Neural crest cell (in vitro differentiated cells): ENCODE measurements around the gene PRR18. TPM values are rescaled to one million over a fixed set of nuclear protein-coding genes. Genes with fewer than 3 reads are reported as not detected.
A peak's percentile ranks its signal among the peaks of the same experiment; 100 is the strongest.

ENCODE experiments used
- DNase-seq: peaks from one replicate; pipeline ENCODE4 v3.0.0; 2021; ENCODE audit warnings: low read depth, mixed read lengths, low spot score
- H3K27ac Mint-ChIP-seq: one replicate; pipeline ENCODE4 v1.8.0; 2021; ENCODE audit warnings: mild to moderate bottlenecking, mixed read lengths; ENCODE audit not compliant: unreplicated experiment
- H3K27me3 Mint-ChIP-seq: 2 replicates; pipeline ENCODE4 v1.8.0; 2021; ENCODE audit warnings: low read depth, mild to moderate bottlenecking, mixed read lengths
- H3K36me3 Mint-ChIP-seq: 2 replicates; pipeline ENCODE4 v1.8.0; 2021; ENCODE audit warnings: low read depth, mild to moderate bottlenecking, mixed read lengths
- H3K4me1 Mint-ChIP-seq: 2 replicates; pipeline ENCODE4 v1.8.0; 2021; ENCODE audit warnings: mixed read lengths
- H3K4me3 Mint-ChIP-seq: one replicate; pipeline ENCODE4 v1.8.0; 2021; ENCODE audit warnings: mild to moderate bottlenecking, mixed read lengths
- H3K9me3 Mint-ChIP-seq: 2 replicates; pipeline ENCODE4 v1.8.0; 2021; ENCODE audit warnings: mixed read lengths
- CTCF ChIP-seq: fragments of 200-600 bp; sonication (generic); conservative IDR thresholded peaks from 2 replicates; pipeline ENCODE4 v1.5.0; 2021; ENCODE audit warnings: antibody characterized with exemption, mild to moderate bottlenecking
- total RNA-seq: library from RNA; stranded (reverse); gene quantifications from 2 replicates; pipeline ENCODE4 v1.2.1, GENCODE V29; 2021

Gene PRR18
- total RNA-seq, 1 donor from 2014 or later = 0.35 TPM

DNA sequence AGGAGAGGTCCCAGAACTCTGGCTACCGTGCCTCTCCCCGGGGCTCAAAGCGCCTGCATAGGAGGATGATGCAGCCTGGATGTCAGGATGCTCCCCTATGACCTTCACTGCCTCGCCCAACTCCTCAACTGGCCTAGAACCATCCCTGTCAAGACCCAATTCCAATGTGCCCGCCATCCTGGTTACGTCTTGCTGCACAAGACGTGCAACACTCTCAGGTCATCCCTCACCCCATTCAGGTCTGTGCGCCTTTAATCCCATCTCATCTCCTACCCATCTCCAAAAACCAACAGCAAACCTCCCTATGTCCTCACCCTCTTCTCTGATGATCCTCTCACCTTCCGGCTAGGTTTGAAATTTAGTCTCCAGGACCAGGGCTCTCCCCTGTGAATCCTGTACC lies 30.7 kb upstream of the PRR18 start:
- Mint-ChIP-seq H3K4me1 (peaks cover 19% of the 10 kb centered on the region), H3K27ac (no peak overlapping the region), H3K36me3 (peaks cover 6% of the 10 kb centered on the region), H3K9me3 (no peaks in the 10 kb centered on the region), H3K4me3 (no peak overlapping the region), H3K27me3 (no peaks in the 10 kb centered on the region)
- TF ChIP-seq CTCF = no peak
- DNase-seq = no peak

DNA sequence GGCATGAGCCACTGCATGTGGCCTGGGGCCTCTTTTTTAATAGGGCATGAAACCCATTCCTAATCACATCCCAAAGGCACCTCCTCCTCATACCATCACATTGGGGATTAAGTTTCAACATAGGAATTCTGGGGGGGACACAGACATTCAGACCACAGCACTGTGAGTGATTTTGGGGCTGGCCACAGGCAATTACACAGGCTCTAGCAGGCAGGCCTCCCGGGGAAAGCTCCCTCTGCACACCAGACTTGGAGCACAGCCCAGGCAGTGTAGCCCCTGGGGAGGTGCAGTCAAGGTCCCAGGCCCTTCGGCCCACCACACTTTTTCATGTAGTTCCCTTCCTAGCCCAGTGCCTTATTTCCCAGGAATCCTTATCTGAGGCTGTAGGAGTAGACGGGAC lies 28.7 kb upstream of the PRR18 start:
- Mint-ChIP-seq H3K27ac (no peak overlapping the region), H3K4me3 (no peak overlapping the region), H3K9me3 (no peaks in the 10 kb centered on the region), H3K36me3 (peaks cover 6% of the 10 kb centered on the region), H3K27me3 (no peaks in the 10 kb centered on the region), H3K4me1 (peaks cover 25% of the 10 kb centered on the region)
- no peak for DNase-seq
- no peak for TF ChIP-seq CTCF

DNA sequence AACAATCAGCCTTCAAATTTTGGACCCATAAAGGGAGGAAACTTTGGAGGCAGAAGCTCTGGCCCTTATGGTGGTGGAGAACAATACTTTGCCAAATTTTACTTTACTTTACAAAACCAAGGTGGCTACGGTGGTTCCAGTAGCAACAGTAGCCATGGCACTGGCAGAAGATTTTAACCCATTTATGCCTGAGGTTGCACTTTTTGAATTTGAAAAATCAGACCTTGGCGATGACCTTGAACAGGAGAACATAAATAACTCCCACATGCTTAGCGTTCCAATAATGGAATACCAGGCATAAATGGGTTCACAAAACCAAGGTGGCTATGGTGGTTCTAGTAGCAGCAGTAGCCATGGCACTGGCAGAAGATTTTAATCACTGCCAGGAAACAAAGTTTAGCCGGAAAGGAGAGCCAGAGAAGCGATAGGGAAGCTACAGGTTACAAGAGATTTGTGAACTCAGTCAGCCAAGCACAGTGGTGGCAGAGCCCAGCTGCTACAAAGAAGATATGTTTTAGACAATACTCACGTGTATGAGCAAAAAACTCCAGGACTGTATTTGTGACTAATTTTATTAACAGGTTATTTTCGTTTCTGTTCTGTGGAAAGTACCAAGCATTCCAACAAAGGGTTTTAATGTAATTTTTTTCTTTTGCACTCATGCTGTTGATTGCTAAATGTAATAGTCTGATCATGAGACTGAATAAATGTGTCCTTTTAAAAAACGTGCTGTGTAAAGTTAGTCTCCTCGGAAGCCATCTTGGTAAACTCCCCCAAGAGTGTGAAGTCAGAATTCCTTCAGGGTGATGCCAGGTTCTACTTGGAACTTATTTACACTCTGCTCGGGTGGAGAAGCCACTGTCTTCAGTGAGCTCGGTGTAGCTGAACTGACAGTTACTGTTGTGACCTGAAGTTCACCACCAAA lies 27.4 kb upstream of the PRR18 start:
- H3K36me3 Mint-ChIP-seq = peaks cover 6% of the 10 kb centered on the region
- DNase-seq = no peak
- no peaks in the 10 kb centered on the region for H3K27me3 Mint-ChIP-seq
- peaks cover 26% of the 10 kb centered on the region for H3K4me1 Mint-ChIP-seq
- TF ChIP-seq CTCF = no peak
- no peak overlapping the region for H3K4me3 Mint-ChIP-seq
- H3K9me3 Mint-ChIP-seq = no peaks in the 10 kb centered on the region
- H3K27ac Mint-ChIP-seq = no peak overlapping the region

- Mint-ChIP-seq H3K4me1 (peaks cover 29% of the 10 kb centered on the region), H3K36me3 (peaks cover 6% of the 10 kb centered on the region), H3K4me3 (no peak overlapping the region), H3K27me3 (no peaks in the 10 kb centered on the region), H3K27ac (no peak overlapping the region), H3K9me3 (no peaks in the 10 kb centered on the region)
- no peak for DNase-seq
- no peak for TF ChIP-seq CTCF
These were observed 26.7 kb upstream of the PRR18 start for GRCh38 chr6:166334878-166335277.

DNA sequence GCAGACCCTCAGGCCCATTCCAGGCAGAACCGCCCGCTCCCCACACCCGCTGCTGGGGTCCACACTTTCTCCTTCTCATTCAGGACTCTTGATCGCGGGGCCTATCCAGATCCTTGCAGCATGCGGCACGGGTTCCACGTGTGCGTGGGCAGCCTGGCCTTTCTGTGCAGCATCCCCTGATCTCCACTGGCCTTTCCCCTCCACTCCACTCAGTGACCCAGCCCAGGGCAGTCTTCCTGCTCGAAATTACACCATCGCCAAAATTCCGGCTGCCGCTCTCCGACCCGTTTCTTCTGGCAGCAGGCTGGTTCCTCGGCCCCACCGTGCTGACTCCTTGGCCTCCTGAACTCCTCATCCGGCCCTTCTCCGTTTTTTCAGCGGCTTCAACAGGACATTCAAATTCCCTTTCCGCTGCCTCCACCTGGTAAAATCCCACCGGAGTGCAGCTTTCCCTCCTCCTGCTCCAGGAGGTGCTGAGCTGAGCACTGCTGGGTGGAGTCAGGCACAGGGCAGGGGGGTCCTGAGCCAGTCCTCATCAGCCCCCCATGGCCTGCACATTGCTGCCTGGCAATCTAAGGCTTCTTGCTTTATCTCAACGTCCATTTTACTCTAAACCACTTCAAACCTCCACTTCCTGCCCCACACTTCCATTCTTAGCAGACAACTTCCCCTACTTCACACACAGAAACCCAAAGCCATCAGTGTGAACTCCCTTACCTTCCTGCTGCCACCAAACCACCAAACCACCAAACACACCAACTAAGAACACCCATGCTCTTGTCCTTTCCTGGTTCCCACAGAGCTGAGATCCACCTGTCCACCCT lies 25.2 kb upstream of the PRR18 start:
- Mint-ChIP-seq H3K4me3 (no peak overlapping the region), H3K36me3 (peaks cover 6% of the 10 kb centered on the region)

More for the DNA sequence above, 25.2 kb upstream of the PRR18 start:
- no peaks in the 10 kb centered on the region for H3K27me3 Mint-ChIP-seq
- DNase-seq = no peak
- H3K4me1 Mint-ChIP-seq = peaks cover 29% of the 10 kb centered on the region
- TF ChIP-seq CTCF = no peak
- H3K27ac Mint-ChIP-seq = peak overlapping the region; percentile 38
- H3K9me3 Mint-ChIP-seq = no peaks in the 10 kb centered on the region
